Gastrocnemius medialis (tissue), 4 donors: ENCODE data around the gene CACNA1D. TPM values are rescaled to one million over a fixed set of nuclear protein-coding genes. Genes with fewer than 3 reads are reported as not detected.

ENCODE experiments used
- ATAC-seq, 2 donors: fragments of 150-250 bp; one replicate each; pipeline ENCODE4 v1.9.1; 2016
- DNase-seq, 2 donors: peaks; one replicate each; pipeline ENCODE4 v3.0.0-alpha.2; 2019
- H3K27ac ChIP-seq, 4 donors: fragments of 200-600 bp; sonication (generic); 1 replicate in 1 of 4; 2 replicates in 3 of 4; pipeline ENCODE4 v1.5.1; 2016 to 2018; ENCODE audit warnings: mild to moderate bottlenecking in 2 of 4, moderate library complexity in 1 of 4
- H3K27me3 ChIP-seq, 3 donors: fragments of 200-600 bp; sonication (generic) in 2 of 3; 1 replicate in 1 of 3; 2 replicates in 2 of 3; pipeline versions ENCODE4 v1.5.1 to v1.6.0; 2016 to 2019; ENCODE audit warnings: mild to moderate bottlenecking in 1 of 3, moderate library complexity in 1 of 3
- H3K36me3 ChIP-seq, 2 donors: fragments of 200-600 bp; sonication (generic) in 1 of 2; one replicate each; pipeline ENCODE4 v1.5.1; 2017 to 2018
- H3K4me1 ChIP-seq, 2 donors: fragments of 200-600 bp; sonication (generic) in 1 of 2; one replicate each; pipeline ENCODE4 v1.5.1; 2016 to 2017; ENCODE audit warnings: mild to moderate bottlenecking in 2 of 2
- H3K4me3 ChIP-seq, 4 donors: fragments of 200-600 bp; sonication (generic) in 3 of 4; 1 replicate in 1 of 4; 2 replicates in 3 of 4; pipeline ENCODE4 v1.5.1; 2016 to 2019; ENCODE audit warnings: mild to moderate bottlenecking in 2 of 4
- H3K9me3 ChIP-seq, 3 donors: fragments of 200-600 bp; sonication (generic) in 2 of 3; 1 replicate in 1 of 3; 2 replicates in 2 of 3; pipeline ENCODE4 v1.5.1; 2016 to 2019
- CTCF ChIP-seq, 5 experiments: fragments of 450-650 bp in 3 of 5; fragments of 200-600 bp in 2 of 5; sonication (generic) in 2 of 5; IDR thresholded peaks in 4 of 5; conservative IDR thresholded peaks in 1 of 5; 1 replicate in 4 of 5; 2 replicates in 1 of 5; pipeline ENCODE4 v1.5.1; 2016 to 2019; ENCODE audit warnings: antibody characterized with exemption in 5 of 5, mild to moderate bottlenecking in 3 of 5, moderate library complexity in 3 of 5
- POLR2A ChIP-seq, 2 donors: fragments of 450-650 bp; IDR thresholded peaks; one replicate each; pipeline ENCODE4 v1.6.1; 2017; ENCODE audit warnings: antibody characterized with exemption in 2 of 2, mild to moderate bottlenecking in 2 of 2, moderate library complexity in 2 of 2
- in situ Hi-C, 4 donors: fragments of 200-750 bp; cut with MboI; loops; one replicate each; pipeline versions ENCODE4 v1.15.0 to v1.8.0; 2017; ENCODE audit warnings: low sequenced_read_pairs in 4 of 4
- intact Hi-C: fragments of 100-400 bp; cut with DNase I; formaldehyde crosslinking; loops from one replicate; pipeline ENCODE4 v1.15.1; 2023; ENCODE audit warnings: low total_unique reads
- total RNA-seq, 4 donors: library from RNA; depleted of rRNA; stranded (reverse); fragments of >200 nt; gene quantifications; one replicate each; pipeline versions ENCODE4 v1.1.0 to v1.2.3, GENCODE V29; 2016

CACNA1D gene
- total RNA-seq, 4 donors from 2014 or later, result 0.18 to 0.34 TPM; not detected in 2

GRCh38 chr3:53709256-53709655, 214.8 kb downstream of the CACNA1D start:
- TF ChIP-seq CTCF (IDR thresholded peaks at IDR 0.05 in 4 of 5, conservative IDR thresholded peaks at IDR 0.05 in 1 of 5) (no peak), POLR2A (IDR thresholded peaks at IDR 0.05) (no peak)
- in situ Hi-C loops, result loop anchor here in 1 of 4 donors (10.0 to 25.0 kb wide), 2 partner anchors 322 to 414 kb away; no protein-coding TSS in a partner anchor
- Histone ChIP-seq H3K4me1 (peaks cover 0 to 3% of the 10 kb centered on the region in 2 donors), H3K4me3 (no peak overlapping the region), H3K9me3 (no peaks in the 10 kb centered on the region), H3K36me3 (no peaks in the 10 kb centered on the region), H3K27ac (no peak overlapping the region), H3K27me3 (no peaks in the 10 kb centered on the region)
- DNase-seq (no peak), ATAC-seq (no peak)
- intact Hi-C loops, result no loop called here

- Histone ChIP-seq H3K4me1 (peaks cover 0 to 3% of the 10 kb centered on the region in 2 donors), H3K36me3 (no peaks in the 10 kb centered on the region), H3K27me3 (no peaks in the 10 kb centered on the region), H3K9me3 (no peaks in the 10 kb centered on the region), H3K27ac (no peak overlapping the region), H3K4me3 (no peak overlapping the region)
- peak; percentile 60 to 91 for ATAC-seq
- in situ Hi-C loops (loop anchor here (5.0 to 25.0 kb wide), 5 partner anchors 323 to 415 kb away; no protein-coding TSS in a partner anchor), intact Hi-C loops (loop anchor here (1.0 to 10.0 kb wide), 4 partner anchors 27 to 485 kb away; no protein-coding TSS in a partner anchor)
- TF ChIP-seq CTCF (IDR thresholded peaks at IDR 0.05 in 4 of 5, conservative IDR thresholded peaks at IDR 0.05 in 1 of 5) (peak; percentile 64 to 84 (median 78)), POLR2A (IDR thresholded peaks at IDR 0.05) (no peak)
- DNase-seq, result peak; percentile 15 to 53
Measured at GRCh38 chr3:53709860-53710674, 215.7 kb downstream of the CACNA1D start.

GRCh38 chr3:53711387-53711786, 217.0 kb downstream of the CACNA1D start:
- Histone ChIP-seq H3K9me3 (no peaks in the 10 kb centered on the region), H3K4me3 (no peak overlapping the region), H3K27ac (no peak overlapping the region), H3K4me1 (peaks cover 0 to 3% of the 10 kb centered on the region in 2 donors), H3K27me3 (no peaks in the 10 kb centered on the region), H3K36me3 (no peaks in the 10 kb centered on the region)
- ATAC-seq, result no peak
- TF ChIP-seq CTCF (IDR thresholded peaks at IDR 0.05 in 4 of 5, conservative IDR thresholded peaks at IDR 0.05 in 1 of 5) (no peak), POLR2A (IDR thresholded peaks at IDR 0.05) (no peak)
- intact Hi-C loops (loop anchor here (2.0 to 10.0 kb wide), 3 partner anchors 29 to 487 kb away; no protein-coding TSS in a partner anchor), in situ Hi-C loops (loop anchor here (5.0 to 25.0 kb wide), 5 partner anchors 324 to 417 kb away; no protein-coding TSS in a partner anchor)
- DNase-seq, result no peak

- Histone ChIP-seq H3K27me3 (no peaks in the 10 kb centered on the region), H3K36me3 (no peaks in the 10 kb centered on the region), H3K4me1 (peaks cover 0 to 3% of the 10 kb centered on the region in 2 donors), H3K4me3 (no peak overlapping the region), H3K9me3 (no peaks in the 10 kb centered on the region), H3K27ac (no peak overlapping the region)
- TF ChIP-seq POLR2A (IDR thresholded peaks at IDR 0.05) (no peak), CTCF (IDR thresholded peaks at IDR 0.05 in 4 of 5, conservative IDR thresholded peaks at IDR 0.05 in 1 of 5) (no peak)
- in situ Hi-C loops (loop anchor here (5.0 to 25.0 kb wide), 5 partner anchors 326 to 418 kb away; no protein-coding TSS in a partner anchor), intact Hi-C loops (loop anchor here (10.0 kb wide), 1 partner anchor 488 kb away; no protein-coding TSS in a partner anchor)
- DNase-seq, result no peak
- no peak for ATAC-seq
Measured at GRCh38 chr3:53712817-53713388, 218.5 kb downstream of the CACNA1D start.
